Testis (tissue), 3 donors: ENCODE measurements around the gene CRIP2. TPM values are rescaled to one million over a fixed set of nuclear protein-coding genes. Genes with fewer than 3 reads are reported as not detected.
A peak's percentile ranks its signal among the peaks of the same experiment; 100 is the strongest.

Experiments
- DNase-seq: peaks from one replicate; pipeline ENCODE4 v3.0.0-alpha.2; 2019
- H3K27ac ChIP-seq, 2 donors: fragments of 200-600 bp; sonication (generic); one replicate each; pipeline ENCODE4 v1.5.1; 2019
- H3K27me3 ChIP-seq: fragments of 200-600 bp; sonication (generic); one replicate; pipeline ENCODE4 v1.5.1; 2019
- H3K36me3 ChIP-seq: fragments of 200-600 bp; sonication (generic); one replicate; pipeline ENCODE4 v1.5.1; 2017; ENCODE audit warnings: low read depth; ENCODE audit errors: missing control alignments
- H3K4me1 ChIP-seq: fragments of 200-600 bp; sonication (generic); one replicate; pipeline ENCODE4 v1.5.1; 2019
- H3K4me3 ChIP-seq, 2 donors: fragments of 200-600 bp; sonication (generic); one replicate each; pipeline ENCODE4 v1.5.1; 2017 to 2019
- H3K9me3 ChIP-seq: fragments of 200-600 bp; sonication (generic); one replicate; pipeline ENCODE4 v1.5.1; 2017
- POLR2A ChIP-seq: fragments of 450-650 bp; IDR thresholded peaks from one replicate; pipeline ENCODE4 v1.6.1; 2017; ENCODE audit warnings: antibody characterized with exemption, mild to moderate bottlenecking, moderate library complexity
- WGBS, 2 donors: methylation state at CpG; one replicate each; pipeline ENCODE4 v1.1.5; 2018; 5-methylcytosine and 5-hydroxymethylcytosine counted together
- intact Hi-C: fragments of 100-400 bp; cut with DNase I; formaldehyde crosslinking; loops from one replicate; pipeline ENCODE4 v1.15.1; 2023; ENCODE audit warnings: low total_unique reads
- polyA plus RNA-seq: library from polyadenylated mRNA; stranded (reverse); fragments of 350-450 nt; fragmentation: Illumina TruSeq; extraction: RNeasy Lipid Tissue Mini Kit (QIAGEN cat#74804); gene quantifications from one replicate; pipeline ENCODE4 v1.2.3, GENCODE V29; 2014; ENCODE audit warnings: low read depth, low replicate concordance; ENCODE audit not compliant: insufficient read depth
- total RNA-seq, 2 donors: library from RNA; depleted of rRNA; stranded (reverse); fragments of >200 nt; gene quantifications; one replicate each; pipeline ENCODE4 v1.2.3, GENCODE V29; 2016
- TF ChIP-seq, protein P1 (sequence below), 3 experiments: fragments of 450-650 bp in 2 of 3; fragments of 200-600 bp in 1 of 3; sonication (generic) in 1 of 3; IDR thresholded peaks; one replicate each; pipeline ENCODE4 v1.5.1; 2016 to 2019; ENCODE audit warnings: antibody characterized with exemption in 3 of 3, mild to moderate bottlenecking in 2 of 3, moderate library complexity in 1 of 3

CRIP2 gene
- total and polyA plus RNA-seq, 3 donors from 2014 or later, result 114 to 159 (median 121) TPM

DNA sequence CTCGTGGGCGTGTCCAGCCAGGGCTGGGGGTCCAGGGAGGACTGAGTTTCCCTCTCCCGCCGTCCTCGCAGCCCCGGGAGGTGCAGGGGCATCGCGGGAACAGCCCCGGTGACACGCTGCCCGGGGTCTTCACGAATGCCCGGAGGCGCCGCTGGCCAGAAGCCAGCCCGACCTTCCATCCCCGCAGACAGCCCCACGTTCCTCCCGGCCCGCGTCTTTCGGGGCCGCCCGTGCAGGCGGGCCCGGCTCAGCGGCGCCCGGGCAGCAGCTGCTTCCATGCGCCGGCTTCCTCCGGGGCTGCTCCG, 15.6 kb downstream of the CRIP2 start:
- intact Hi-C loops, result no loop called here
- peak overlapping the region; percentile 68 to 76 for H3K4me3 ChIP-seq
- H3K9me3 ChIP-seq, result no peaks in the 10 kb centered on the region
- H3K36me3 ChIP-seq, result no peaks in the 10 kb centered on the region
- peak overlapping the region; percentile 79 to 90 for H3K27ac ChIP-seq
- H3K27me3 ChIP-seq, result no peaks in the 10 kb centered on the region
- TF ChIP-seq, protein P1, sequence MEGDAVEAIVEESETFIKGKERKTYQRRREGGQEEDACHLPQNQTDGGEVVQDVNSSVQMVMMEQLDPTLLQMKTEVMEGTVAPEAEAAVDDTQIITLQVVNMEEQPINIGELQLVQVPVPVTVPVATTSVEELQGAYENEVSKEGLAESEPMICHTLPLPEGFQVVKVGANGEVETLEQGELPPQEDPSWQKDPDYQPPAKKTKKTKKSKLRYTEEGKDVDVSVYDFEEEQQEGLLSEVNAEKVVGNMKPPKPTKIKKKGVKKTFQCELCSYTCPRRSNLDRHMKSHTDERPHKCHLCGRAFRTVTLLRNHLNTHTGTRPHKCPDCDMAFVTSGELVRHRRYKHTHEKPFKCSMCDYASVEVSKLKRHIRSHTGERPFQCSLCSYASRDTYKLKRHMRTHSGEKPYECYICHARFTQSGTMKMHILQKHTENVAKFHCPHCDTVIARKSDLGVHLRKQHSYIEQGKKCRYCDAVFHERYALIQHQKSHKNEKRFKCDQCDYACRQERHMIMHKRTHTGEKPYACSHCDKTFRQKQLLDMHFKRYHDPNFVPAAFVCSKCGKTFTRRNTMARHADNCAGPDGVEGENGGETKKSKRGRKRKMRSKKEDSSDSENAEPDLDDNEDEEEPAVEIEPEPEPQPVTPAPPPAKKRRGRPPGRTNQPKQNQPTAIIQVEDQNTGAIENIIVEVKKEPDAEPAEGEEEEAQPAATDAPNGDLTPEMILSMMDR (IDR thresholded peaks at IDR 0.05), result no peak
- TF ChIP-seq POLR2A, result no peak
- no peak for DNase-seq
- 0 to 1% methylated on average over 2 to 32 of the region's 33 CpGs for WGBS, 2 donors
- peaks cover 25% of the 10 kb centered on the region for H3K4me1 ChIP-seq

DNA sequence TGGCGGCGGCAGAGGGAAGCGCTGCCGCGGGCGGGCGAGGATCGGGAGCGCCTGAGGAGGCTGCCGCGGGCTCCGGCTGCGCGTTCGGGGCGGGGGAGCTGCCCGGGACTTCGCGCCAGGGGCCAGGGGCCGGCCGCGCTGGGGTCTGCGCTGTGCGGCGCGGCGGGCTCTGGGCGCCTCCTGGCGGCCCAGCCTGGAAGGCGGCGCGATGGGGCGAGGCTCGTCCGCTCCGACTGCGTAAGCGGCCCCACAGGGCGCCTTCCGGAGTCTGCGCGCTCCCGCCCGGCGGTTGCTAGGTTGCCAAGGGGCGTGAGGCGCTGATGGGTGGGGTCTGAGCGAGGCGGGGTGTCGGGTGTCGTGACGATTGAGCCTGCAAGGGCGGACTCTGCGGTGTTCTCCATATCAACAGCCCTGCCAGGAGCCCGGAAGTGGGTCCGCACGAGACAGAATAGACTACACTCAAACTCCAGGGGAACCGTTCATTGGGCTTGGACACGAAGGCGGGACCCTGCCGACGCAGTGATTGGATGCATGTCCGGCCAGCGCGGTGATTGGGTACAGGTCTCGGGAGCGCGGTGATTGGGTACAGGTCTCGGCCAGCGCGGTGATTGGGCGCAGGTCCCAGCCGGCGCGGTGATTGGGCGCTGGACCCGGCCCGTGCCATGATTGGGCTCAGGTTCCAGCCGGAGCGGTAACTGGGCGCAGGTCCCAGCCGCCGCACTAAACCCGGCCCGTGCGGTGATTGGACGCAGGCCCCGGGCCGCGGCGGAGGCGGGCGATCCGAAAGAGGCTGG, 16.1 kb downstream of the CRIP2 start, which contains the start of gene TEDC1:
Gene TEDC1, plus strand, starts transcription at position 675 of the 794 bp plus-strand sequence. CDS start 130 bp downstream, outside the sequence.
- Histone ChIP-seq H3K27ac (peak within 1 kb of the TSS; percentile 82 to 90), H3K27me3 (no peaks in the 10 kb centered on the region), H3K9me3 (no peaks in the 10 kb centered on the region), H3K4me3 (peak within 1 kb of the TSS; percentile 68 to 76), H3K36me3 (no peaks in the 10 kb centered on the region), H3K4me1 (peaks cover 25% of the 10 kb centered on the region)
- no peak for TF ChIP-seq POLR2A
- TF ChIP-seq, protein P1 (IDR thresholded peaks at IDR 0.05), result peak; percentile 73 to 97 (median 96)
- intact Hi-C loops, result no loop called here
- 0% methylated on average over 3 to 44 of the region's 94 CpGs for WGBS, 2 donors
- DNase-seq, result peak; percentile 100

DNA sequence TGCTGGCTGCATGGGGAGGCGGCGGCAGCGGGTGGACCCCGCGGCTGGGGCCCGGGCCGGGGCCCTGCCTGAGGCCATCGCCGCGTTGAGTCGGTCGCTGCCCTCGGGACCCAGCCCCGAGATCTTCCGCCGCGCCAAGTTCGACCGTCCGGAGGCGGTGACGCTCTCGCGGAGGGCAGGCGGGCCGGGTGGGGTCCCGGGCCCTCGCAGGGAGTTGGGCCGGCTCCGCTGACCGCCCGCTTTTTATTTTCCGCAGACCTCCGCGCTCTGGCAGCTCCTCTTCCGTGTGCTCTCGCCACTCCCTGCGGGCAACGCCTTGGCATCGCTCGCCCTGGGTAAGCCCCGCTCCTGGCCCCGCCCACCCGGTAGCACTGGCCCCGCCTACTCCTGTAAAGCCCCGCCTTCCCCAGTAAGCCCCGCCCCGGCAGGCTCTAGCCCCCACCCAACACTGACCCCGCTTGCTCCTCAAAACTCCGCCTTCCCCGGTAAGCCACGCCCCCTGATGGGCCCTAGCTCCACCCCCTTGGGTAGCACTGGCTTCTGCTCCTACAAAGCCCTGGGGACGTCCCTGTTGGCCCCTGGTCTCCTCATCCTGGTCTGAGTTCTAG, 16.8 kb downstream of the CRIP2 start:
- Histone ChIP-seq H3K27ac (peak overlapping the region; percentile 82 to 86), H3K27me3 (no peaks in the 10 kb centered on the region), H3K4me1 (peaks cover 19% of the 10 kb centered on the region), H3K4me3 (peak overlapping the region; percentile 68 to 76), H3K36me3 (no peaks in the 10 kb centered on the region), H3K9me3 (no peaks in the 10 kb centered on the region)
- TF ChIP-seq, protein P1 (IDR thresholded peaks at IDR 0.05), result no peak
- TF ChIP-seq POLR2A, result no peak
- DNase-seq, result peak; percentile 83
- intact Hi-C loops, result no loop called here
- 2 to 3% methylated on average over 24 to 25 of the region's 53 CpGs for WGBS, 2 donors

DNA sequence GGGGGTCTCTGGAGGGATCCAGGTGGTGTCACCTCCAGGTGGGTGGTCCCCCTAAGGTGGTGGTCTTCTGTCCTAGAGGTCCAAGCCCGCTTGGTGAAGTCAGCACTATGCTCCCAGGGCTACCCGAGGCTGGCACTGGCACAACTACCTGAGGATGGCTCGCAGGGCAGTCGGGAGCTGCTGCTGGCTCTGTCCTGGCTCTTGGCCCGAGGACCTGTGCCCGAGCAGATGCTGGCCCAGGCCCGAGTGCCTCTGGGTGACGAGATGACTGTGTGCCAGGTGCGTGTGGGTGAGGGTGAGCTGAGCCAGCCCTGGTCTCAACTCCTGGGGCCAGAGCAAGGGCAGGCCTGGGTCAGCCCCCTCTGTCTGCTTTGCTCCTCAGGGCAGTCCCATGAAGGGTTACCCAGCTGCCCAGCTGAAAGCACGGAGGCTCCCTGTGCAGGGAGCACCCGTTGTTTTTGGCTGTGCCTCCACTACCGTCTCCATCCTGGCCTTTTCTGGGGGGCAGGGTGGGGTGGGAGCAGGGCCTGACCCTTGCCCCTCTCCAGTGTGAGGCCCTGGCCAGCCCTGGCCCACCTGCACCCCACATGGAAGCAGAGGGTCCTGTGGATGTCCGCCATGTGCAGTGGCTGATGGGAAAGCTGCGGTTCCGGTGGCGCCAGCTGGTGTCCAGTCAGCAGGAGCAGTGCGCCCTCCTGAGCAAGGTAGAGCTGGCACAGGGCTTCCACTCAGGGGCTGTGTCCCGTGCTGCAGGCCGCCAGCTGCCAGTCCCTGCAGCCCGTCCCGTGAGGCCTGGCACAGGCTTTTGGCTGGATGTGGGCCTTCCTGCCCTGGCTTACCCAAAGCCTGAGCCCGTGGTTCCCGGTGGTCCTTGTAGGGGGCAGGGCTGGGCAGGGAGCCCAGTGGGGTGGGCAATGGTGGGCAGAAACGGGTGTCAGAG, 17.7 kb downstream of the CRIP2 start:
- Histone ChIP-seq H3K27ac (no peak overlapping the region), H3K27me3 (no peaks in the 10 kb centered on the region), H3K4me3 (no peak overlapping the region), H3K4me1 (peaks cover 15% of the 10 kb centered on the region), H3K9me3 (no peaks in the 10 kb centered on the region), H3K36me3 (no peaks in the 10 kb centered on the region)
- TF ChIP-seq, protein P1 (IDR thresholded peaks at IDR 0.05), result no peak
- no peak for TF ChIP-seq POLR2A
- WGBS, 2 donors, result 79 to 80% methylated on average over 3 to 22 of the region's 24 CpGs
- no peak for DNase-seq
- intact Hi-C loops, result no loop called here
